ENCODE data around the gene ALDH4A1.

ALDH4A1 gene

GRCh38 chr1:18880585-18880984, 21.8 kb downstream of the ALDH4A1 start:
- no peak for TF ChIP-seq CTCF (IDR thresholded peaks at IDR 0.05)
- Histone ChIP-seq H3K27me3 (no peaks in the 10 kb centered on the region), H3K4me3 (ENCODE audit: low read depth in 1 of 2, low read length in 1 of 2) (no peak overlapping the region)

GRCh38 chr1:18879791-18880309, 22.5 kb downstream of the ALDH4A1 start:
- Histone ChIP-seq H3K36me3 (peaks cover 85% of the 10 kb centered on the region), H3K27me3 (no peaks in the 10 kb centered on the region), H3K9me3 (no peaks in the 10 kb centered on the region), H3K27ac (no peak overlapping the region), H3K4me3 (ENCODE audit: low read depth in 1 of 2, low read length in 1 of 2) (no peak overlapping the region), H3K4me1 (ENCODE audit: control insufficient read depth in 1 of 2, insufficient read depth in 1 of 2, low read depth in 1 of 2, low read length in 1 of 2) (no peaks in the 10 kb centered on the region)
- no peak for TF ChIP-seq CTCF (IDR thresholded peaks at IDR 0.05)

More at GRCh38 chr1:18880585-18880984, 21.8 kb downstream of the ALDH4A1 start:
- no peaks in the 10 kb centered on the region for H3K4me1 ChIP-seq (ENCODE audit: control insufficient read depth in 1 of 2, insufficient read depth in 1 of 2, low read depth in 1 of 2, low read length in 1 of 2)
- no peaks in the 10 kb centered on the region for H3K9me3 ChIP-seq
- no peak overlapping the region for H3K27ac ChIP-seq
- peaks cover 91% of the 10 kb centered on the region for H3K36me3 ChIP-seq

- Histone ChIP-seq H3K27me3 (no peaks in the 10 kb centered on the region), H3K4me1 (ENCODE audit: control insufficient read depth in 1 of 2, insufficient read depth in 1 of 2, low read depth in 1 of 2, low read length in 1 of 2) (no peaks in the 10 kb centered on the region), H3K4me3 (ENCODE audit: low read depth in 1 of 2, low read length in 1 of 2) (no peak overlapping the region), H3K9me3 (no peaks in the 10 kb centered on the region), H3K36me3 (peaks cover 81% of the 10 kb centered on the region), H3K27ac (no peak overlapping the region)
- no peak for TF ChIP-seq CTCF (IDR thresholded peaks at IDR 0.05)
Measured at GRCh38 chr1:18879215-18879790, 23.1 kb downstream of the ALDH4A1 start.

- Histone ChIP-seq H3K36me3 (peaks cover 87% of the 10 kb centered on the region), H3K9me3 (no peaks in the 10 kb centered on the region), H3K4me1 (ENCODE audit: control insufficient read depth in 1 of 2, insufficient read depth in 1 of 2, low read depth in 1 of 2, low read length in 1 of 2) (no peaks in the 10 kb centered on the region), H3K4me3 (ENCODE audit: low read depth in 1 of 2, low read length in 1 of 2) (no peak overlapping the region), H3K27ac (no peak overlapping the region), H3K27me3 (no peaks in the 10 kb centered on the region)
- TF ChIP-seq CTCF (IDR thresholded peaks at IDR 0.05): no peak
Measured at GRCh38 chr1:18878538-18879214, 23.7 kb downstream of the ALDH4A1 start.

- Histone ChIP-seq H3K36me3 (peaks cover 87% of the 10 kb centered on the region), H3K4me1 (ENCODE audit: control insufficient read depth in 1 of 2, insufficient read depth in 1 of 2, low read depth in 1 of 2, low read length in 1 of 2) (no peaks in the 10 kb centered on the region), H3K4me3 (ENCODE audit: low read depth in 1 of 2, low read length in 1 of 2) (no peak overlapping the region)
Measured at GRCh38 chr1:18877282-18877681, 25.1 kb downstream of the ALDH4A1 start.

More at GRCh38 chr1:18877282-18877681, 25.1 kb downstream of the ALDH4A1 start:
- TF ChIP-seq CTCF (IDR thresholded peaks at IDR 0.05): no peak
- no peak overlapping the region for H3K27ac ChIP-seq
- no peaks in the 10 kb centered on the region for H3K27me3 ChIP-seq
- no peaks in the 10 kb centered on the region for H3K9me3 ChIP-seq
